Prostate gland (tissue), 2 donors: Measurements from ENCODE around the gene DACT1.

ENCODE experiments used
- CTCF ChIP-seq, 4 experiments: fragments of 200-600 bp in 2 of 4; fragments of 450-650 bp in 2 of 4; sonication (generic) in 2 of 4; IDR thresholded peaks; 1 replicate in 3 of 4; 2 replicates in 1 of 4; pipeline ENCODE4 v1.5.1; 2016 to 2019; ENCODE audit warnings: antibody characterized with exemption in 4 of 4, mild to moderate bottlenecking in 2 of 4, moderate library complexity in 2 of 4
- POLR2A ChIP-seq: fragments of 450-650 bp; IDR thresholded peaks from one replicate; pipeline ENCODE4 v1.6.1; 2016; ENCODE audit warnings: antibody characterized with exemption, mild to moderate bottlenecking
- POLR2AphosphoS5 ChIP-seq: sonication (generic); formaldehyde crosslinking; IDR thresholded peaks from one replicate; pipeline ENCODE4 v1.6.1; 2017; ENCODE audit warnings: antibody characterized with exemption

- no peak for TF ChIP-seq CTCF (IDR thresholded peaks at IDR 0.05)
- TF ChIP-seq POLR2A, result no peak
- TF ChIP-seq POLR2AphosphoS5, result no peak
Measured at GRCh38 chr14:58680698-58681097, 42.9 kb downstream of the DACT1 start.
